ENCODE data around the gene GLB1L2.

GLB1L2 gene

GRCh38 chr11:134352111-134352510 lies 20.3 kb downstream of the GLB1L2 start:
- ChIA-PET CTCF (interaction anchor here (0.7 kb wide), 1 partner anchor 176 kb away, joined by 3 read pairs; no protein-coding TSS in a partner anchor), POLR2A (no interaction called here)
- TF ChIP-seq CTCF (IDR thresholded peaks at IDR 0.05; ENCODE audit: control extremely low read depth, extremely low read depth, low read depth, missing control alignments), result no peak
- DNase-seq (ENCODE audit: extremely low spot score), result no peak

GRCh38 chr11:134355136-134355535 lies 23.3 kb downstream of the GLB1L2 start:
- ChIA-PET POLR2A (no interaction called here), CTCF (interaction anchor here (0.8 to 1.6 kb wide), 4 partner anchors 11 to 371 kb away, joined by 3 read pairs; no protein-coding TSS in a partner anchor)
- DNase-seq (ENCODE audit: extremely low spot score), result no peak
- TF ChIP-seq CTCF (IDR thresholded peaks at IDR 0.05; ENCODE audit: control extremely low read depth, extremely low read depth, low read depth, missing control alignments), result no peak

GRCh38 chr11:134355656-134356055 lies 23.9 kb downstream of the GLB1L2 start:
- ChIA-PET CTCF (interaction anchor here (0.8 to 1.6 kb wide), 4 partner anchors 10 to 371 kb away, joined by 3 read pairs; no protein-coding TSS in a partner anchor), POLR2A (no interaction called here)
- TF ChIP-seq CTCF (IDR thresholded peaks at IDR 0.05; ENCODE audit: control extremely low read depth, extremely low read depth, low read depth, missing control alignments), result no peak
- DNase-seq (ENCODE audit: extremely low spot score), result no peak

GRCh38 chr11:134356656-134357544 lies 25.1 kb downstream of the GLB1L2 start:
- ChIA-PET POLR2A (no interaction called here), CTCF (interaction anchor here (0.7 to 0.8 kb wide), 2 partner anchors 10 to 370 kb away, joined by 3 read pairs; no protein-coding TSS in a partner anchor)
- DNase-seq (ENCODE audit: extremely low spot score), result no peak
- no peak for TF ChIP-seq CTCF (IDR thresholded peaks at IDR 0.05; ENCODE audit: control extremely low read depth, extremely low read depth, low read depth, missing control alignments)

GRCh38 chr11:134357545-134357839 lies 25.7 kb downstream of the GLB1L2 start:
- TF ChIP-seq CTCF (IDR thresholded peaks at IDR 0.05; ENCODE audit: control extremely low read depth, extremely low read depth, low read depth, missing control alignments), result no peak
- ChIA-PET CTCF (no interaction called here), POLR2A (no interaction called here)
- DNase-seq (ENCODE audit: extremely low spot score), result no peak

- ChIA-PET CTCF (interaction anchor here (0.9 kb wide), 1 partner anchor 367 kb away, joined by 3 read pairs; no protein-coding TSS in a partner anchor), POLR2A (no interaction called here)
- TF ChIP-seq CTCF (IDR thresholded peaks at IDR 0.05; ENCODE audit: control extremely low read depth, extremely low read depth, low read depth, missing control alignments), result no peak
- no peak for DNase-seq (ENCODE audit: extremely low spot score)
Measured at GRCh38 chr11:134358165-134358855, 26.5 kb downstream of the GLB1L2 start.
